IPS DF 19.7 (cell line): ENCODE data around the gene FBXO22.
"Not testable (repeated sequence)": the region's sequence is repeated elsewhere in the genome, so short reads cannot be mapped to it uniquely, and the experiment has no call there.

Experiments used
- DNase-seq: peaks from one replicate; pipeline ENCODE4 v3.0.0-alpha.2; 2013; ENCODE audit warnings: low read depth, low spot score

Gene FBXO22

DNA sequence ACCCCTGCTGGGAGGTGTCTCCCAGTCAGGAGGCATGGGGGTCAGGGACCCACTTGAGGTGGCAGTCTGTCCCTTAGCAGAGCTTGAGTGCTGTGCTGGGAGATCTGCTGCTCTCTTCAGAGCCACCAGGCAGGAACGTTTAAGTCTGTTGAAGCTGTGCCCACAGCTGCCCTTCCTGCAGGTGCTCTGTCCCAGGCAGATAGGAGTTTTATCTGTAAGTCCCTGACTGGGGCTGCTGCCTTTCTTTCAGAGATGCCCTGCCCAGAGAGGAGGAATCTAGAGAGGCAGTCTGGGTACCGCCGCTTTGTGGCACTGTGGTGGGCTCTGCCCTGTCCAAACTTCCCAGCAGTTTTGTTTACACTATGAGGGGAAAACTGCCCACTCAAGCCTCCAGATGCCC lies 73.1 kb downstream of the FBXO22 start:
- DNase-seq = not testable (repeated sequence)

DNA sequence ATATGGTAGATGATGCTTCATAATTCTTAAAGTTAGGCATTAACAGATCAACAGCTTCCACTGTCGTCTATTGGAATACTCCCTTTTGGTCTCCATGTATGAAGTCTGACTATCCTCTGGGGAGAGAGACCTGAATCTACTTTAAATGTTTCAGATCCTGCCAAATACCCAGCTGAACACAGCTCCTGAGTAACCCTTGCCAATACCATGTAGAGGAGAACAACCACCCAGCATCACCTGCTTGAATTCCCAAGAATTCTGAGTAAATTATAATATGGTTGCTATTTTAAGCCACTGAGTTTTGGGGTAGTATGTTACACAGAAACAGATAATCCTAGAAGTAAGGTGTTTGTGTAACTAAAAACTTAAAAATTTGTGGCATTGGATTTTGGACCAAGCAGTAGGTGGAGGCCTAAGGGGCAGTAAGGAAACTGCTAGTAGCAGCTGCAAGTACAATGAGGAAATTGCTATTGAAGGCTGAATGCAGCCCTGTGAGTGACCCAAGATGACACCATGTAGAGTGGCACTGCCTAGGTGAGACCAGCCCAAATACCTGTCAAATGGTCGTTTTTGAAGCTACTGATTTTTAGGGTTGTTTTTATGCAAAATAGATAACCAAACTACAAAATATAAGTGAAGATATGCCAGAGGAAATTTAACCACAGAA lies 77.6 kb downstream of the FBXO22 start:
- no peak for DNase-seq

DNA sequence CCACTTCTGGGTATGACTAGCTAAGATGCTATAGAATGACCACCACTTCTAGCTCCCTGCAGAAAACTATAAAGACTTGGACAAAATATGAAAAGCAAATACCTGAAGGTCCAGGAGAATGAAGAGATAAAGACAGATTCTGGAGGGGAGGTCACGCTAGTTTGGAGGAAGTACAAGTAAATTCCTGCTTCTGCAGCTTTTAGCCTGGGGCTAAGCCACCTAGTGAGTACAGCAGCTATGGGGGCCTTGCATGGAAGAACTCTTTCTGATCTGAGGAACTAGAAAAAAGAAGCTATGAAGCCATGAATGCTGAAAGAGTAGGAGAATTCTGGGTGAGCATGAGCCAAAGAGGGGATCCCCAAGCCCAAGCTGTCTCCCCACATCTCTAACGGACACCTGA lies 78.8 kb downstream of the FBXO22 start:
- no peak for DNase-seq

DNA sequence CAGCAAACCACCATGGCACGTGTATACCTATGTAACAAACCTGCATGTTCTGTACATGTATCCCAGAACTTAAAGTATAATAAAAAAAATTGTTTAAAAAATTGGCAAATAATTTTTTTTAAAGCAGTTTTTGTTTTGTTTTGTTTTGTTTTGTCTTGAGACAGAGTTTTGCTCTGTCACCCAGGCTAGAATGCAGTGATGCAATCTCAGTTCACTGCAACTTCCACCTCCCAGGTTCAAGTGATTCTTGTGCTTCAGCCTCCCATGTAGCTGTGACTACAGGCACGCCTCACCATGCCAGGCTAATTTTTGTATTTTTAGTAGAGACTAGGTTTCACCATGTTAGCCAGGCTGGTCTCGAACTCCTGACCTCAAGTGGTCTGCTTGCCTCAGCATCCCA lies 81.0 kb downstream of the FBXO22 start:
- DNase-seq = not testable (repeated sequence)

DNA sequence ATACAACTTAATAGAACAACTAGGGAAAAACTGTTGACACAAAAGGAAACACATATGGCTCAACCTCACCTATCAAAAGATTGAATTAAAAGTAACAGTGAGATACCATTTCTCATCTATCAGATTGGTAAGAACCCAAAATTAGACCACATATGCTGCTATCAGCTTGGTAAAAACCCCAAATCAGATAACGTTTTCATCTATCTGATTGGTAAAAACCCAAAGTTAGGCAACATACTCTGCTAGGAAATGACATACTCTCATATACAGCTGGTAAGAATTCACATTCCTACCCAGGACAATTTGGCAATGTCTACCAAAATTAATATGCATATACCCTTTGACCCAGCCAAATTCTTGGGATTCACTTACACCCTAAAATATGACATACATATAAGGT lies 82.3 kb downstream of the FBXO22 start:
- no peak for DNase-seq

DNA sequence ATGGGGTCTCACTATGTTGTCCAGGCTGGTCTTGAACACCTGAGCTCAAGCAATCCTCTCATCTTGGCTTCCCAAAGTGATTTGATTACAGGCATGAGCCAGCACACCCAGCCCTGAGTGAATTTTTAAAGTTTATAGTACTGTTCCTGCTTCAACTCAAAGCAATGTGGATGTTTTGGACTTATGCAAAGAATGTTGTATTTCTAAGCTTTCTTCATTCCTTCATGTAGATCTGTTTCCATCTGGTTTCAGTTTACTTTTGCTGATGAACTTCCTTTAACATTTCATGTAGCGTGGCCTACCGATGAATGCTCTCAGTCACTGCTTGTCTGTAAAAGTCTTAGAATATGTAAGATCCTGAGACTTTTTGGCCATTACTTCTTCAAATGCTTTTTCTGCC lies 85.4 kb downstream of the FBXO22 start:
- DNase-seq = no peak

DNA sequence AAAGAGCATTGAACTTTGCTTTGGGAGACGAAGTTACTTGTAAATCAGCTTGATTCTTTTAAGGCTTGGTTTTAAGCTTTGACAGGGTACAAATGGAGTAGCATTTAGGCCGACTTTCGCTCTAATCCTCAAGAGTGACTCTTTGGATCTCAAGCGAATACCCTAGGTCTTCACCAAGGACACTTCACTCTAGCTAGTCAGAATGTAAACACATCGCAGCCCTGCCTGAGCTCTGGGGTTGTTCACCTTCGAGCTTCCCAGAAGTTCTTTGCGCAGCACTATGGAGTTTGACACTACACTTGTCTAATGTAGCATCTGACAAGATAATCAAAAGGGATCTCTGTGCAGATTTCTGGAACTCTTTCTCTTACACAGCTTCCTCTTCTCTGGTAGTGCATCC lies 86.2 kb downstream of the FBXO22 start:
- no peak for DNase-seq
